ENCODE data around the gene FSD1.

Gene FSD1

GRCh38 chr19:4362831-4363545 lies 58.6 kb downstream of the FSD1 start:
- no peak for DNase-seq (ENCODE audit: low read depth)
- TF ChIP-seq, protein P1, sequence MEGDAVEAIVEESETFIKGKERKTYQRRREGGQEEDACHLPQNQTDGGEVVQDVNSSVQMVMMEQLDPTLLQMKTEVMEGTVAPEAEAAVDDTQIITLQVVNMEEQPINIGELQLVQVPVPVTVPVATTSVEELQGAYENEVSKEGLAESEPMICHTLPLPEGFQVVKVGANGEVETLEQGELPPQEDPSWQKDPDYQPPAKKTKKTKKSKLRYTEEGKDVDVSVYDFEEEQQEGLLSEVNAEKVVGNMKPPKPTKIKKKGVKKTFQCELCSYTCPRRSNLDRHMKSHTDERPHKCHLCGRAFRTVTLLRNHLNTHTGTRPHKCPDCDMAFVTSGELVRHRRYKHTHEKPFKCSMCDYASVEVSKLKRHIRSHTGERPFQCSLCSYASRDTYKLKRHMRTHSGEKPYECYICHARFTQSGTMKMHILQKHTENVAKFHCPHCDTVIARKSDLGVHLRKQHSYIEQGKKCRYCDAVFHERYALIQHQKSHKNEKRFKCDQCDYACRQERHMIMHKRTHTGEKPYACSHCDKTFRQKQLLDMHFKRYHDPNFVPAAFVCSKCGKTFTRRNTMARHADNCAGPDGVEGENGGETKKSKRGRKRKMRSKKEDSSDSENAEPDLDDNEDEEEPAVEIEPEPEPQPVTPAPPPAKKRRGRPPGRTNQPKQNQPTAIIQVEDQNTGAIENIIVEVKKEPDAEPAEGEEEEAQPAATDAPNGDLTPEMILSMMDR (conservative IDR thresholded peaks at IDR 0.05; ENCODE audit: low read length) = no peak; the same call in 1 of the 2 replicates
- no peak overlapping the region for H3K4me3 ChIP-seq (ENCODE audit: low read length)

DNA sequence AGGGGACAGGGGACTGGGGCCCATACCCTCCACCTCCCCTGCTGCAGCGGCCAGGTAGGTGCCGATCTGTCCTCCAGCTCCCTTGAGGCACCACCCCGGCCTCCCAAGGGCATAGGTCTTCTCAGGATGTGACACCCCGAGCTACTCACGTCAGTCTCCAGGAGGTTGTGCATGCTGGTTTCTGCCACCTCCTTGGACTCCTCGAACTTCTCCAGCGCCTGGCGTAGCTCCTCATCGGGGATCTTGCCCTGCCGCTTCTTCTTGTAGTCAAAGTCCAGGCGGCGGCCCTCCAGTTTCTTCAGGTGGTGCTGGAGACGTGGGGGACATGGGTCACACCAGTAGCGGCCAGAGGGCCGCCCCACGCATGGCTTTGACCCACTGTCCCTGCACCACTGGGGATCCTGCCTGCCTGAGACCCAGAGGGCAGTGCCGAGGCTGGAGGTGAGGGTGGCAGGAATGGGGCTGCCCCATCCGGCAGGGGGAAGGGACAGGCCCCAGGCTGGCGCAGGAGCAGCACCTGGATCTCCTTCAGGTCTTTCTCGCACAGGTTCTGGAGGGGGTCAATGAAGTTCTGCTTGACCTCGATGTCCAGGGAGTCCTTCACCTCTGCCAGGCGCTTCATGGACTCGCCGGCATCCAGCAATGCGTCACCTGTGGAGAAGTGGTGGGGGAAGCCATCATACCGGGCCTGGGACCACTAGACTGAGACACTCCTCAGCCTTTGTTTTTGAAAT lies 59.3 kb downstream of the FSD1 start:
- TF ChIP-seq, protein P1 (conservative IDR thresholded peaks at IDR 0.05; ENCODE audit: low read length) = no peak
- no peak for DNase-seq (ENCODE audit: low read depth)
- H3K4me3 ChIP-seq (ENCODE audit: low read length) = no peak overlapping the region

- no peak overlapping the region for H3K4me3 ChIP-seq (ENCODE audit: low read length)
- TF ChIP-seq, protein P1 (conservative IDR thresholded peaks at IDR 0.05; ENCODE audit: low read length) = no peak
- DNase-seq (ENCODE audit: low read depth) = no peak
Observed at GRCh38 chr19:4365341-4365740, 60.9 kb downstream of the FSD1 start.

DNA sequence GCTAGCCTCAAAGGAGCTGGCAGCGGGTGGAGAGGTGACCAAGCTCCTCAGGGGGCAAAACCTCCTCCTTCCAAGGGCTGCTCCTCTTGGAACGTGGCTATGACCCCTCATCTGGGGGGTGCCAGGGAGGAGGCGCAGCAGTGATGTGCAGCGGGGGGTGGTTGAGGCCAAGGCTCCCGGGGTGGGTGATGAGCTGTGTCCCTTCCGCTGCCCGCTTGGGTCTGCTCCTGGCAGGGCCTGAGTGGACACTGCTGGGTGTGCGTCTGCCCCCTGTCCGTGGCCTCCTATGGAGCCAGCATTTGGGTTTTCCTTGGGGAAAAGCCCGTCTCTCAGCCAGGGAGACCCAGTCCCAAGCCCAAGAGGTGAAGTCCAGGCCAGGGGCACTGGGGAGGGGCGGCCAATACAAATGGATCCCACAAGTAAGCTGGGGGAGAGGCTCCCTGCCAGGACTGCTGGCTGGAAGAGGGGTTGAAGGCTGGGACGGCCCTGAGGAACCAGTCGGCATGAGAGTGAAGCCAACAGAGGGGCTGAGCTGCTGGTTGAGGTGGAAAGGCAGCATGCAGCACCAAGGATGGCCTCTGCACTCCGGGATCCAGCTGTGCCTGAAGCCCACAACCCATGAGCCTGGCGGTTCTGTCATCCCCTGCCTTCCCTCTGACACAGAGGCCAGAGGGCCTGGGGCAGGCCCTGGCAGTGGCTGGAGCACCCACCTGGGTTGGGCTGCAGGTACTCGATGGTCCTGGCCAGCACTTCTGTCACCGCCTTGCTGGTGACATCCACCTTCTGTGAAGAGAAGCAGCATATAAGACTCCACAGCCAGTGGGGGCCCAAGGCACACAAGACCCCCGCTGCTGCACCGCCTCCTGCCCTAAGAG lies 61.6 kb downstream of the FSD1 start:
- TF ChIP-seq, protein P1 (conservative IDR thresholded peaks at IDR 0.05; ENCODE audit: low read length) = no peak

GRCh38 chr19:4366666-4367335 lies 62.4 kb downstream of the FSD1 start:
- no peak overlapping the region for H3K4me3 ChIP-seq (ENCODE audit: low read length)
- no peak for DNase-seq (ENCODE audit: low read depth)
- TF ChIP-seq, protein P1 (conservative IDR thresholded peaks at IDR 0.05; ENCODE audit: low read length) = no peak

More for the DNA sequence above, 61.6 kb downstream of the FSD1 start:
- DNase-seq (ENCODE audit: low read depth) = no peak
- H3K4me3 ChIP-seq (ENCODE audit: low read length) = no peak overlapping the region

DNA sequence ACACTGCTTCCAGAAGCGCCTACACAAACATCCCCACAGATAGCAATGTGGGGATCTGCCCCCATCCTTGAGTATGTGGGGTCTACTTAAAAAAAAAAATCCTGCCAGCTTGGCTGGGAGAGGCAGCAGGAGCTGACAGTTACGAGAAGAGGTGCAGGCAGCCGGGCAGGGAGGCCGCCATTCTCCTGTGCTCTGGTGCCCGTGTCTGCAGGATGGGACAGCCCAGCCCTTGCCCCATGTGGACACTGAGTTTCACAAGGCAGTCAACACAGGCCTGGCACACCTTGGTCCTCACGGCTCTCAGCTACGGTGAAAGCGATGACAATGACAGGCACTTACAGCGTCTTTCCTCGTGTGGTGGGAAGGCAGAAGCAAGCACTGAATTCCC lies 62.9 kb downstream of the FSD1 start:
- TF ChIP-seq, protein P1 (conservative IDR thresholded peaks at IDR 0.05; ENCODE audit: low read length) = no peak
- DNase-seq (ENCODE audit: low read depth) = no peak
- H3K4me3 ChIP-seq (ENCODE audit: low read length) = no peak overlapping the region
